SK-N-SH treated with all-trans-retinoic acid at 6 μM for 48 hours (cell line): ENCODE measurements around the gene GDPD4.

ENCODE experiments used
- ATAC-seq: fragments of 200-7000 bp; cut with Tn5 transposase; 3 replicates; pipeline ENCODE4 v1.9.1; 2020; ENCODE audit warnings: mild to moderate bottlenecking, moderate library complexity
- ARNTL ChIP-seq: fragments of 450-650 bp; formaldehyde crosslinking; IDR thresholded peaks from 2 replicates; pipeline ENCODE4 v1.5.0; 2020; ENCODE audit warnings: low read depth, mild to moderate bottlenecking, moderate library complexity, borderline replicate concordance
- BACH2 ChIP-seq: fragments of 250-450 bp; sonication (Bioruptor Pico); IDR thresholded peaks from 2 replicates; pipeline ENCODE4 v1.9.0; 2021; ENCODE audit warnings: mild to moderate bottlenecking, borderline replicate concordance
- CSDC2 ChIP-seq: fragments of 250-450 bp; sonication (Bioruptor Pico); IDR thresholded peaks from 2 replicates; pipeline ENCODE4 v1.5.0; 2020; ENCODE audit warnings: mild to moderate bottlenecking, moderate library complexity
- ESRRG ChIP-seq: fragments of 250-450 bp; sonication (Bioruptor Pico); IDR thresholded peaks from 2 replicates; pipeline ENCODE4 v1.6.1; 2021; ENCODE audit warnings: mild to moderate bottlenecking
- GLIS3 ChIP-seq: fragments of 250-450 bp; sonication (Bioruptor Pico); IDR thresholded peaks from 2 replicates; pipeline ENCODE4 v1.5.0; 2020; ENCODE audit warnings: mild to moderate bottlenecking, moderate library complexity
- ISL1 ChIP-seq: fragments of 250-450 bp; sonication (Bioruptor Pico); IDR thresholded peaks from 2 replicates; pipeline ENCODE4 v2.1.2; 2022; ENCODE audit warnings: mild to moderate bottlenecking, moderate library complexity
- OSR1 ChIP-seq: fragments of 250-450 bp; sonication (Bioruptor Pico); IDR thresholded peaks from 2 replicates; pipeline ENCODE4 v1.8.0; 2022; ENCODE audit warnings: moderate library complexity, mild to moderate bottlenecking, inconsistent platforms
- PPARA ChIP-seq: fragments of 250-450 bp; sonication (Bioruptor Pico); IDR thresholded peaks from 2 replicates; pipeline ENCODE4 v1.5.0; 2020; ENCODE audit warnings: mild to moderate bottlenecking, borderline replicate concordance
- RARB ChIP-seq: fragments of 250-450 bp; sonication (Bioruptor Pico); IDR thresholded peaks from 2 replicates; pipeline ENCODE4 v1.8.0; 2021; ENCODE audit warnings: mild to moderate bottlenecking, moderate library complexity
- SNAI2 ChIP-seq: fragments of 250-450 bp; sonication (Bioruptor Pico); IDR thresholded peaks from 2 replicates; pipeline ENCODE4 v1.5.0; 2020; ENCODE audit warnings: mild to moderate bottlenecking, moderate library complexity
- TCF4 ChIP-seq: fragments of 250-450 bp; sonication (Bioruptor Pico); IDR thresholded peaks from 2 replicates; pipeline ENCODE4 v1.8.0; 2021; ENCODE audit warnings: mild to moderate bottlenecking, moderate library complexity, borderline replicate concordance
- TOX ChIP-seq: fragments of 250-450 bp; sonication (Bioruptor Pico); IDR thresholded peaks from 2 replicates; pipeline ENCODE4 v1.8.0; 2021; ENCODE audit warnings: mild to moderate bottlenecking, moderate library complexity, borderline replicate concordance
- ZC3H10 ChIP-seq: fragments of 250-450 bp; sonication (Bioruptor Pico); IDR thresholded peaks from 2 replicates; pipeline ENCODE4 v1.5.1; 2021; ENCODE audit warnings: mild to moderate bottlenecking, moderate library complexity
- ZFP3 ChIP-seq: fragments of 250-450 bp; sonication (Bioruptor Pico); IDR thresholded peaks from 2 replicates; pipeline ENCODE4 v1.5.0; 2020; ENCODE audit warnings: mild to moderate bottlenecking, moderate library complexity
- ZFP30 ChIP-seq: fragments of 450-650 bp; formaldehyde crosslinking; IDR thresholded peaks from 2 replicates; pipeline ENCODE4 v1.5.0; 2022; ENCODE audit warnings: mild to moderate bottlenecking, moderate library complexity
- ZNF565 ChIP-seq: fragments of 450-650 bp; formaldehyde crosslinking; conservative IDR thresholded peaks from 2 replicates; pipeline ENCODE4 v1.5.0; 2020; ENCODE audit warnings: low read depth, mild to moderate bottlenecking, moderate library complexity
- ZNF70 ChIP-seq: fragments of 450-650 bp; formaldehyde crosslinking; IDR thresholded peaks from 2 replicates; pipeline ENCODE4 v1.5.0; 2020; ENCODE audit warnings: mild to moderate bottlenecking, moderate library complexity
- ZNF8 ChIP-seq: fragments of 450-650 bp; formaldehyde crosslinking; IDR thresholded peaks from 2 replicates; pipeline ENCODE4 v1.5.0; 2020; ENCODE audit warnings: mild to moderate bottlenecking, moderate library complexity
- TF ChIP-seq, protein P1 (sequence below): fragments of 250-450 bp; sonication (Bioruptor Pico); IDR thresholded peaks from 2 replicates; pipeline ENCODE4 v1.5.1; 2021; ENCODE audit warnings: mild to moderate bottlenecking, moderate library complexity
- TF ChIP-seq, protein P2 (sequence below): fragments of 250-450 bp; sonication (Bioruptor Pico); IDR thresholded peaks from 2 replicates; pipeline ENCODE4 v1.8.0; 2020; ENCODE audit warnings: mild to moderate bottlenecking, moderate library complexity, borderline replicate concordance
- TF ChIP-seq, protein P3 (sequence below): fragments of 250-450 bp; sonication (Bioruptor Pico); IDR thresholded peaks from 2 replicates; pipeline ENCODE4 v1.5.1; 2020; ENCODE audit warnings: low read depth, mild to moderate bottlenecking, moderate library complexity
- TF ChIP-seq, protein P4 (sequence below): fragments of 250-450 bp; sonication (Bioruptor Pico); IDR thresholded peaks from 2 replicates; pipeline ENCODE4 v1.5.0; 2020; ENCODE audit warnings: mild to moderate bottlenecking, moderate library complexity
- TF ChIP-seq, protein P5 (sequence below): fragments of 250-450 bp; sonication (Bioruptor Pico); IDR thresholded peaks from 2 replicates; pipeline ENCODE4 v1.8.0; 2021; ENCODE audit warnings: low read depth, mild to moderate bottlenecking, moderate library complexity, borderline replicate concordance

Gene GDPD4

DNA sequence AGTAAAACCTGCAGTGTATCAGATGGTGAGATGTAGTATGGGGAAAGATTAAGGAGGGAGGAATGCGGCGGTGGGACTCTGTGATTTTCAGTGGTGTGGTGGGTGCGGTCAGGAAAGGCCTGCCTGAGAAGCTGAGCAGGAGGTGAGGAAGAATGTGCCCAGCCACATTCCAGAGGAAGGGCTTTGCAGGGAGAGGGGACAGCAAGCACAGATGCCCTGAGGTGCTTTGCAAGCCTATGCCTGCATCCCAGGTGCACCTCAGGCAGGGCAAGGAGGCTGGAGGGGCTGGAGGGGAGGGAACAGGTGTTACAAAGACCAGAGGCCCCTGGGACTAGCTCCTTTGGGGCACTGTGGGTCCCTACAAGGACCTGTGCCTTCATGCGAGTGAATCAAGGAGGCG is 131.4 kb downstream of the GDPD4 start:
- no peak for ATAC-seq
- TF ChIP-seq ESRRG (CRISPR knock-in tag) (no peak), ARNTL (no peak), ISL1 (CRISPR knock-in tag) (no peak), ZNF565 (CRISPR knock-in tag) (no peak)

DNA sequence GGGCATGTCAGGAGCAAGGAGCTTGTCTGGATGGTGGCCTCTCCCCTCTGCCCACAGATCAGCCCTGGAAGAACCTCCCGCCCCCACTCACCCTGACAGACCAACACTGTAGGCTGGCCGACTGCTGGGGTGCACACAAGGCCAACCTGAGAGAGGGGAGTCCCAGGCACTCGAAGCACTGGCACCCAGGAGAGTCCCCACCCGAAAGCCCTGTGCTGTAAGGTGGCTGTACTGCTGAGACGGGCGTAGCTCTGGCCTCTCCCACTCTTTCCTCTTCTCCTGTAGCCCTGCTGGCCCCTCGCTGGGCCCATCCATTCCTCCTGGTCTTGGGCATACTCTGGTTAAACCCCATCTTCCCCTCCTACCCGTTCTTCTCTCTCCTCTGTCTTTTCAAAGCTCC is 133.7 kb downstream of the GDPD4 start:
- no peak for ATAC-seq
- TF ChIP-seq ARNTL = no peak
- no peak for TF ChIP-seq ZFP30 (CRISPR knock-in tag)
- TF ChIP-seq GLIS3 (CRISPR knock-in tag) = no peak
- TF ChIP-seq, protein P1, sequence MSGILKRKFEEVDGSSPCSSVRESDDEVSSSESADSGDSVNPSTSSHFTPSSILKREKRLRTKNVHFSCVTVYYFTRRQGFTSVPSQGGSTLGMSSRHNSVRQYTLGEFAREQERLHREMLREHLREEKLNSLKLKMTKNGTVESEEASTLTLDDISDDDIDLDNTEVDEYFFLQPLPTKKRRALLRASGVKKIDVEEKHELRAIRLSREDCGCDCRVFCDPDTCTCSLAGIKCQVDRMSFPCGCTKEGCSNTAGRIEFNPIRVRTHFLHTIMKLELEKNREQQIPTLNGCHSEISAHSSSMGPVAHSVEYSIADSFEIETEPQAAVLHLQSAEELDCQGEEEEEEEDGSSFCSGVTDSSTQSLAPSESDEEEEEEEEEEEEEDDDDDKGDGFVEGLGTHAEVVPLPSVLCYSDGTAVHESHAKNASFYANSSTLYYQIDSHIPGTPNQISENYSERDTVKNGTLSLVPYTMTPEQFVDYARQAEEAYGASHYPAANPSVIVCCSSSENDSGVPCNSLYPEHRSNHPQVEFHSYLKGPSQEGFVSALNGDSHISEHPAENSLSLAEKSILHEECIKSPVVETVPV = no peak
- TF ChIP-seq, protein P2, sequence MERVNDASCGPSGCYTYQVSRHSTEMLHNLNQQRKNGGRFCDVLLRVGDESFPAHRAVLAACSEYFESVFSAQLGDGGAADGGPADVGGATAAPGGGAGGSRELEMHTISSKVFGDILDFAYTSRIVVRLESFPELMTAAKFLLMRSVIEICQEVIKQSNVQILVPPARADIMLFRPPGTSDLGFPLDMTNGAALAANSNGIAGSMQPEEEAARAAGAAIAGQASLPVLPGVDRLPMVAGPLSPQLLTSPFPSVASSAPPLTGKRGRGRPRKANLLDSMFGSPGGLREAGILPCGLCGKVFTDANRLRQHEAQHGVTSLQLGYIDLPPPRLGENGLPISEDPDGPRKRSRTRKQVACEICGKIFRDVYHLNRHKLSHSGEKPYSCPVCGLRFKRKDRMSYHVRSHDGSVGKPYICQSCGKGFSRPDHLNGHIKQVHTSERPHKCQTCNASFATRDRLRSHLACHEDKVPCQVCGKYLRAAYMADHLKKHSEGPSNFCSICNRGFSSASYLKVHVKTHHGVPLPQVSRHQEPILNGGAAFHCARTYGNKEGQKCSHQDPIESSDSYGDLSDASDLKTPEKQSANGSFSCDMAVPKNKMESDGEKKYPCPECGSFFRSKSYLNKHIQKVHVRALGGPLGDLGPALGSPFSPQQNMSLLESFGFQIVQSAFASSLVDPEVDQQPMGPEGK = no peak
- TF ChIP-seq ZNF70 = no peak
- TF ChIP-seq ISL1 (CRISPR knock-in tag) = no peak
- TF ChIP-seq TCF4 = no peak
- no peak for TF ChIP-seq RARB (CRISPR knock-in tag)
- TF ChIP-seq, protein P3, sequence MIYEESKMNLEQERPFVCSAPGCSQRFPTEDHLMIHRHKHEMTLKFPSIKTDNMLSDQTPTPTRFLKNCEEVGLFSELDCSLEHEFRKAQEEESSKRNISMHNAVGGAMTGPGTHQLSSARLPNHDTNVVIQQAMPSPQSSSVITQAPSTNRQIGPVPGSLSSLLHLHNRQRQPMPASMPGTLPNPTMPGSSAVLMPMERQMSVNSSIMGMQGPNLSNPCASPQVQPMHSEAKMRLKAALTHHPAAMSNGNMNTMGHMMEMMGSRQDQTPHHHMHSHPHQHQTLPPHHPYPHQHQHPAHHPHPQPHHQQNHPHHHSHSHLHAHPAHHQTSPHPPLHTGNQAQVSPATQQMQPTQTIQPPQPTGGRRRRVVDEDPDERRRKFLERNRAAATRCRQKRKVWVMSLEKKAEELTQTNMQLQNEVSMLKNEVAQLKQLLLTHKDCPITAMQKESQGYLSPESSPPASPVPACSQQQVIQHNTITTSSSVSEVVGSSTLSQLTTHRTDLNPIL (CRISPR knock-in tag) = no peak
- TF ChIP-seq ZC3H10 (CRISPR knock-in tag) = no peak
- no peak for TF ChIP-seq ZNF565 (CRISPR knock-in tag)
- TF ChIP-seq CSDC2 (CRISPR knock-in tag) = no peak
- no peak for TF ChIP-seq ESRRG (CRISPR knock-in tag)
- no peak for TF ChIP-seq OSR1 (CRISPR knock-in tag)
- TF ChIP-seq SNAI2 (CRISPR knock-in tag) = no peak
- TF ChIP-seq TOX (CRISPR knock-in tag) = no peak
- TF ChIP-seq ZNF8 (CRISPR knock-in tag) = no peak
- TF ChIP-seq BACH2 (CRISPR knock-in tag) = no peak
- TF ChIP-seq, protein P4, sequence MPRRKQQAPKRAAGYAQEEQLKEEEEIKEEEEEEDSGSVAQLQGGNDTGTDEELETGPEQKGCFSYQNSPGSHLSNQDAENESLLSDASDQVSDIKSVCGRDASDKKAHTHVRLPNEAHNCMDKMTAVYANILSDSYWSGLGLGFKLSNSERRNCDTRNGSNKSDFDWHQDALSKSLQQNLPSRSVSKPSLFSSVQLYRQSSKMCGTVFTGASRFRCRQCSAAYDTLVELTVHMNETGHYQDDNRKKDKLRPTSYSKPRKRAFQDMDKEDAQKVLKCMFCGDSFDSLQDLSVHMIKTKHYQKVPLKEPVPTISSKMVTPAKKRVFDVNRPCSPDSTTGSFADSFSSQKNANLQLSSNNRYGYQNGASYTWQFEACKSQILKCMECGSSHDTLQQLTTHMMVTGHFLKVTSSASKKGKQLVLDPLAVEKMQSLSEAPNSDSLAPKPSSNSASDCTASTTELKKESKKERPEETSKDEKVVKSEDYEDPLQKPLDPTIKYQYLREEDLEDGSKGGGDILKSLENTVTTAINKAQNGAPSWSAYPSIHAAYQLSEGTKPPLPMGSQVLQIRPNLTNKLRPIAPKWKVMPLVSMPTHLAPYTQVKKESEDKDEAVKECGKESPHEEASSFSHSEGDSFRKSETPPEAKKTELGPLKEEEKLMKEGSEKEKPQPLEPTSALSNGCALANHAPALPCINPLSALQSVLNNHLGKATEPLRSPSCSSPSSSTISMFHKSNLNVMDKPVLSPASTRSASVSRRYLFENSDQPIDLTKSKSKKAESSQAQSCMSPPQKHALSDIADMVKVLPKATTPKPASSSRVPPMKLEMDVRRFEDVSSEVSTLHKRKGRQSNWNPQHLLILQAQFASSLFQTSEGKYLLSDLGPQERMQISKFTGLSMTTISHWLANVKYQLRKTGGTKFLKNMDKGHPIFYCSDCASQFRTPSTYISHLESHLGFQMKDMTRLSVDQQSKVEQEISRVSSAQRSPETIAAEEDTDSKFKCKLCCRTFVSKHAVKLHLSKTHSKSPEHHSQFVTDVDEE (CRISPR knock-in tag) = no peak

DNA sequence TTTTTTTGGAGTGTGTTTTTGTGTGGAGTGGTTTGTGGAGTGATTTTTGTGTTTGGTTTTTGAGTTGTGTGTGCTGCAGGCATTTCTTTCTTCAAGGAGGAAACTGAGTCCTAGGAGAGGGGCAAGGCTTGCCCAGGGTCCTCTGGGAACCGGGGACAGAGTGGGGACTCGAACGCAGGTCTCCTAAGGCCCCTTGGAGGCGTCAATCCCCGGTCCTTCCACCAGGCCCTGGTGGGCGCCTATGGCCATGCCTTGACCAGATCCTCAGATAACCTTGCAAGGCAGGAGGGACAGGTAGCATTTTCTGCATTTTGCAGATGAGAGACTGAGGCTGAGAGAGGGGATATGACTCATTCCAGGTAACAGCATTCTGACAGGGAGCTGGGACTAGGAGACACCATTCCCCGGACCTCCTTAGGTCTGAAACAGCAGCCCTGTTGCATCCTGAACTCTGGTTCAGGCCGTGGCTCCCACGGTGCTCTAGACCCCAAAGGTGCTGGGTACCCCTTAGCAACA is 134.3 kb downstream of the GDPD4 start:
- TF ChIP-seq, protein P3 (CRISPR knock-in tag) = no peak
- TF ChIP-seq RARB (CRISPR knock-in tag) = no peak
- no peak for TF ChIP-seq ZFP3 (CRISPR knock-in tag)
- TF ChIP-seq PPARA (CRISPR knock-in tag) = no peak
- TF ChIP-seq ESRRG (CRISPR knock-in tag) = no peak
- no peak for TF ChIP-seq ZFP30 (CRISPR knock-in tag)
- TF ChIP-seq, protein P4 (CRISPR knock-in tag) = no peak
- TF ChIP-seq BACH2 (CRISPR knock-in tag) = no peak
- no peak for TF ChIP-seq ZNF8 (CRISPR knock-in tag)
- TF ChIP-seq ISL1 (CRISPR knock-in tag) = no peak
- TF ChIP-seq CSDC2 (CRISPR knock-in tag) = no peak
- TF ChIP-seq, protein P5, sequence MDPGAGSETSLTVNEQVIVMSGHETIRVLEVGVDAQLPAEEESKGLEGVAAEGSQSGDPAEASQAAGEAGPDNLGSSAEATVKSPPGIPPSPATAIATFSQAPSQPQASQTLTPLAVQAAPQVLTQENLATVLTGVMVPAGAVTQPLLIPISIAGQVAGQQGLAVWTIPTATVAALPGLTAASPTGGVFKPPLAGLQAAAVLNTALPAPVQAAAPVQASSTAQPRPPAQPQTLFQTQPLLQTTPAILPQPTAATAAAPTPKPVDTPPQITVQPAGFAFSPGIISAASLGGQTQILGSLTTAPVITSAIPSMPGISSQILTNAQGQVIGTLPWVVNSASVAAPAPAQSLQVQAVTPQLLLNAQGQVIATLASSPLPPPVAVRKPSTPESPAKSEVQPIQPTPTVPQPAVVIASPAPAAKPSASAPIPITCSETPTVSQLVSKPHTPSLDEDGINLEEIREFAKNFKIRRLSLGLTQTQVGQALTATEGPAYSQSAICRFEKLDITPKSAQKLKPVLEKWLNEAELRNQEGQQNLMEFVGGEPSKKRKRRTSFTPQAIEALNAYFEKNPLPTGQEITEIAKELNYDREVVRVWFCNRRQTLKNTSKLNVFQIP (CRISPR knock-in tag) = no peak
- TF ChIP-seq SNAI2 (CRISPR knock-in tag) = no peak
- no peak for ATAC-seq
